ENCODE data around the gene ZNF529. TPM values are rescaled to one million over a fixed set of nuclear protein-coding genes. Genes with fewer than 3 reads are reported as not detected.
A peak's percentile ranks its signal among the peaks of the same experiment; 100 is the strongest.

The ZNF529 gene
- total and polyA plus RNA-seq, 2 of the 13 experiments (the other 11 are each of a cell fraction or from before 2014, with no cell fraction given) = 9.3 to 10.6 TPM

DNA sequence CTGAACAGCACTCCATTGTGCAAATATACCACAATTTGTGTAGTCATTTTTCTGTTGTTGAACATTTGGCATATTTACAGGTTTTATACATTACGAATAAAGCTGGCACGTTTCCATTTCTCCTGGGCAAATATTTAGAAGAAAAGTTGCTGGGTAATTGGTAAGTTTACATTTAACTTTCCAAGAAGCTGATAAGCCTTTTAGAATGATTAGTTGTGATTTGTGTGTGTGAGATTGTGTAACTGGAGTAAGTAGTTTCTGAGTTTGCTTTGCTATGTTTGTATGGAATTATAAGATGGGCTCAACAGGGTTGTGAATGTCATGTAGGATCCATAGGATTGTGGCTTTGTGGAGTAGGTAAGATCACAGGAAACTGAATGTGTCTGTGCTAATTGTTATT lies 1.6 kb upstream of the ZNF529 start:
- Histone ChIP-seq H3K27ac (ENCODE audit: extremely low read length, insufficient read depth, low read length) (no peak overlapping the region), H3K4me1 (ENCODE audit: insufficient read depth, low read length) (peaks cover 20% of the 10 kb centered on the region), H4K20me1 (ENCODE audit: insufficient read depth, low read length) (no peaks in the 10 kb centered on the region), H3K27me3 (ENCODE audit: control insufficient read depth in 1 of 2, insufficient read depth in 2 of 2, low read length in 2 of 2) (no peaks in the 10 kb centered on the region; a peak in 1 of 5 replicates), H3K79me2 (ENCODE audit: insufficient read depth, low read length) (peaks cover 23% of the 10 kb centered on the region), H2AFZ (ENCODE audit: low read length) (no peak overlapping the region), H3K9me3 (ENCODE audit: low read length) (no peaks in the 10 kb centered on the region), H3K36me3 (replicated peaks in 1 of 2; ENCODE audit: control insufficient read depth in 1 of 2, insufficient read depth in 2 of 2, low read length in 2 of 2) (peaks cover 3 to 12% of the 10 kb centered on the region in 2 experiments; a peak in 3 of 5 replicates), H3K4me3 (replicated peaks in 1 of 3; ENCODE audit: insufficient read depth in 1 of 3, low read depth in 2 of 3, low read length in 3 of 3) (peak overlapping the region; percentile 67 to 91 (median 77); a peak in 4 of 6 replicates), H3K4me2 (ENCODE audit: low read depth, low read length) (peak overlapping the region; percentile 72), H3K9ac (ENCODE audit: insufficient read depth, low read depth, low read length) (peak overlapping the region; percentile 81; the same call in 1 of the 2 replicates)
- TF ChIP-seq ZNF670 (CRISPR knock-in tag; IDR thresholded peaks at IDR 0.05; ENCODE audit: borderline replicate concordance) = no peak
- TF ChIP-seq ZNF780A (CRISPR knock-in tag; IDR thresholded peaks at IDR 0.05) = no peak
- in situ Hi-C loops (cut with HindIII; ENCODE audit: extremely low pct_ligation_motif_present, low pct_unique_long_range_greater_than_20kb) (no loop called here), intact Hi-C loops (cut with micrococcal nuclease; ENCODE audit: unreplicated experiment) (loop anchor here (5.0 kb wide), 2 partner anchors 113 to 263 kb away; partner anchors contain the start of genes ZNF567 and ZNF790)
- ChIA-PET POLR2A (interaction anchor here (2.0 kb wide), 1 partner anchor 46 kb away, joined by 41 read pairs; the partner anchor contains the start of gene ZNF260), CTCF (ENCODE audit: low intra/inter-chr PET ratio, low total read pairs) (no interaction called here)
- 77% methylated on average over 2 of the region's 2 CpGs for WGBS (ENCODE audit: low lambda C conversion rate)
- ATAC-seq (no peak), FAIRE-seq (no peak), DNase-seq (ENCODE audit: low spot score) (no peak)
- BruUV-seq (replicated peaks) = no TSS peak

DNA sequence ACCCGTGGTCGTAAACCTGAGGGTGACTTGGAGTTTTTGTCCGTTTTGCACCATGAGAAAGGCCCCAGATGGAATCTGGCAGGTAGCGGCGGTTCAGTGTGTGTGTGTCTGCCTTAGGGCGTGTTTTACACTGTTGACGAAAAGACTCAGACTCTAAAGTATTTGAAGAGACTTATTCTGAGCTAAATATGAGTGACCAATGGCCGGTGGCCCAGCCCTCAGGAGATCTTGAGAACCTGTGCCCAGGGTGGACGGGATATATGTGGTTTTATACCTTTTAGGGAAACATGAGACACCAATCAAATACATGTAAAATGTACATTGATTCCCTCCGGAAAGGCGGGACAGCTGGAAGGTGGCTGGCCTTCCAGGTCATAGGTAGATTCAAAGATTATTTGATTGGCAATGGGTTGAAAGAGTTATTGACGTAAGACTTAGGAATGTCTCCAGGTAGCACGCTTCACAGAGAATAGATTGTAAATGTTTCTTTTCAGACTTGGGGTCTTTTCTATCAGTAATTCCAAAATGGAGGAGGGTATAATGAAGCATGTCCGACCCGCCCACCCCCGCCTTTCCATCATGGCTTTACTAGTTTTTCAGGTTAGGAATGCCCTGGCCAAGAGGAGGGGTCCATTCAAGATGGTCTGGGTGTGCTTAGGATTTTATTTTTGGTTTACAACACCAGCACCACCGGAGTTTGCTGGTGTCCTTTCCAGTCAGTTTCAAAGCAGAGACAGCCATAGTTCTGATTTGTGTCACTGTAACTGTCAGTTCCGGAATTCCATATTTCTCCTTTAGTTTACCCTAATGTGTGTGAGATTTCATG lies 1.0 kb upstream of the ZNF529 start:
- H3K27ac ChIP-seq (ENCODE audit: extremely low read length, insufficient read depth, low read length) = peak overlapping the region; percentile 78
- ChIA-PET CTCF (ENCODE audit: low intra/inter-chr PET ratio, low total read pairs) (no interaction called here), POLR2A (interaction anchor here (0.9 to 2.0 kb wide), 4 partner anchors 20 to 277 kb away, joined by 3 to 41 read pairs (median 16); partner anchors contain the start of genes ZNF260, ZNF345 and ZNF382)
- peak overlapping the region; percentile 72 for H3K4me2 ChIP-seq (ENCODE audit: low read depth, low read length)
- H3K36me3 ChIP-seq (replicated peaks in 1 of 2; ENCODE audit: control insufficient read depth in 1 of 2, insufficient read depth in 2 of 2, low read length in 2 of 2) = peaks cover 5 to 13% of the 10 kb centered on the region in 2 experiments; a peak in 3 of 5 replicates
- H4K20me1 ChIP-seq (ENCODE audit: insufficient read depth, low read length) = no peaks in the 10 kb centered on the region
- ATAC-seq (peak; percentile 49), FAIRE-seq (no peak), DNase-seq (ENCODE audit: low spot score) (peak; percentile 13)
- BruUV-seq (replicated peaks) = TSS peak; percentile 63
- H3K9ac ChIP-seq (ENCODE audit: insufficient read depth, low read depth, low read length) = peak overlapping the region; percentile 81
- no peak overlapping the region for H2AFZ ChIP-seq (ENCODE audit: low read length)
- in situ Hi-C loops (cut with HindIII; ENCODE audit: extremely low pct_ligation_motif_present, low pct_unique_long_range_greater_than_20kb) (no loop called here), intact Hi-C loops (cut with micrococcal nuclease; ENCODE audit: unreplicated experiment) (loop anchor here (1.0 to 5.0 kb wide), 5 partner anchors 31 to 263 kb away; partner anchors contain the start of genes ZNF260, ZNF382, ZNF567 and ZNF790)
- WGBS (ENCODE audit: low lambda C conversion rate) = 15% methylated on average over 18 of the region's 18 CpGs
- H3K4me3 ChIP-seq (replicated peaks in 1 of 3; ENCODE audit: insufficient read depth in 1 of 3, low read depth in 2 of 3, low read length in 3 of 3) = peak overlapping the region; percentile 67 to 91 (median 77)
- H3K27me3 ChIP-seq (ENCODE audit: control insufficient read depth in 1 of 2, insufficient read depth in 2 of 2, low read length in 2 of 2) = no peaks in the 10 kb centered on the region; a peak in 1 of 5 replicates
- peaks cover 23% of the 10 kb centered on the region for H3K79me2 ChIP-seq (ENCODE audit: insufficient read depth, low read length)
- H3K9me3 ChIP-seq (ENCODE audit: low read length) = no peaks in the 10 kb centered on the region
- H3K4me1 ChIP-seq (ENCODE audit: insufficient read depth, low read length) = peaks cover 20% of the 10 kb centered on the region
- TF ChIP-seq, protein P1, sequence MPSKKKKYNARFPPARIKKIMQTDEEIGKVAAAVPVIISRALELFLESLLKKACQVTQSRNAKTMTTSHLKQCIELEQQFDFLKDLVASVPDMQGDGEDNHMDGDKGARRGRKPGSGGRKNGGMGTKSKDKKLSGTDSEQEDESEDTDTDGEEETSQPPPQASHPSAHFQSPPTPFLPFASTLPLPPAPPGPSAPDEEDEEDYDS (CRISPR knock-in tag; IDR thresholded peaks at IDR 0.05) = 0 out of 2 replicates have a peak, but pooled peaks have one; percentile 21
- TF ChIP-seq RFXAP (CRISPR knock-in tag; IDR thresholded peaks at IDR 0.05; ENCODE audit: borderline replicate concordance) = 0 out of 2 replicates have a peak, but pooled peaks have one; percentile 4
- TF ChIP-seq ZNF615 (CRISPR knock-in tag; IDR thresholded peaks at IDR 0.05; ENCODE audit: borderline replicate concordance) = 0 out of 2 replicates have a peak, but pooled peaks have one; percentile 54
- TF ChIP-seq, protein P2, sequence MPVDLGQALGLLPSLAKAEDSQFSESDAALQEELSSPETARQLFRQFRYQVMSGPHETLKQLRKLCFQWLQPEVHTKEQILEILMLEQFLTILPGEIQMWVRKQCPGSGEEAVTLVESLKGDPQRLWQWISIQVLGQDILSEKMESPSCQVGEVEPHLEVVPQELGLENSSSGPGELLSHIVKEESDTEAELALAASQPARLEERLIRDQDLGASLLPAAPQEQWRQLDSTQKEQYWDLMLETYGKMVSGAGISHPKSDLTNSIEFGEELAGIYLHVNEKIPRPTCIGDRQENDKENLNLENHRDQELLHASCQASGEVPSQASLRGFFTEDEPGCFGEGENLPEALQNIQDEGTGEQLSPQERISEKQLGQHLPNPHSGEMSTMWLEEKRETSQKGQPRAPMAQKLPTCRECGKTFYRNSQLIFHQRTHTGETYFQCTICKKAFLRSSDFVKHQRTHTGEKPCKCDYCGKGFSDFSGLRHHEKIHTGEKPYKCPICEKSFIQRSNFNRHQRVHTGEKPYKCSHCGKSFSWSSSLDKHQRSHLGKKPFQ (CRISPR knock-in tag; IDR thresholded peaks at IDR 0.05; ENCODE audit: insufficient replicate concordance) = no peak
- TF ChIP-seq, protein P3, sequence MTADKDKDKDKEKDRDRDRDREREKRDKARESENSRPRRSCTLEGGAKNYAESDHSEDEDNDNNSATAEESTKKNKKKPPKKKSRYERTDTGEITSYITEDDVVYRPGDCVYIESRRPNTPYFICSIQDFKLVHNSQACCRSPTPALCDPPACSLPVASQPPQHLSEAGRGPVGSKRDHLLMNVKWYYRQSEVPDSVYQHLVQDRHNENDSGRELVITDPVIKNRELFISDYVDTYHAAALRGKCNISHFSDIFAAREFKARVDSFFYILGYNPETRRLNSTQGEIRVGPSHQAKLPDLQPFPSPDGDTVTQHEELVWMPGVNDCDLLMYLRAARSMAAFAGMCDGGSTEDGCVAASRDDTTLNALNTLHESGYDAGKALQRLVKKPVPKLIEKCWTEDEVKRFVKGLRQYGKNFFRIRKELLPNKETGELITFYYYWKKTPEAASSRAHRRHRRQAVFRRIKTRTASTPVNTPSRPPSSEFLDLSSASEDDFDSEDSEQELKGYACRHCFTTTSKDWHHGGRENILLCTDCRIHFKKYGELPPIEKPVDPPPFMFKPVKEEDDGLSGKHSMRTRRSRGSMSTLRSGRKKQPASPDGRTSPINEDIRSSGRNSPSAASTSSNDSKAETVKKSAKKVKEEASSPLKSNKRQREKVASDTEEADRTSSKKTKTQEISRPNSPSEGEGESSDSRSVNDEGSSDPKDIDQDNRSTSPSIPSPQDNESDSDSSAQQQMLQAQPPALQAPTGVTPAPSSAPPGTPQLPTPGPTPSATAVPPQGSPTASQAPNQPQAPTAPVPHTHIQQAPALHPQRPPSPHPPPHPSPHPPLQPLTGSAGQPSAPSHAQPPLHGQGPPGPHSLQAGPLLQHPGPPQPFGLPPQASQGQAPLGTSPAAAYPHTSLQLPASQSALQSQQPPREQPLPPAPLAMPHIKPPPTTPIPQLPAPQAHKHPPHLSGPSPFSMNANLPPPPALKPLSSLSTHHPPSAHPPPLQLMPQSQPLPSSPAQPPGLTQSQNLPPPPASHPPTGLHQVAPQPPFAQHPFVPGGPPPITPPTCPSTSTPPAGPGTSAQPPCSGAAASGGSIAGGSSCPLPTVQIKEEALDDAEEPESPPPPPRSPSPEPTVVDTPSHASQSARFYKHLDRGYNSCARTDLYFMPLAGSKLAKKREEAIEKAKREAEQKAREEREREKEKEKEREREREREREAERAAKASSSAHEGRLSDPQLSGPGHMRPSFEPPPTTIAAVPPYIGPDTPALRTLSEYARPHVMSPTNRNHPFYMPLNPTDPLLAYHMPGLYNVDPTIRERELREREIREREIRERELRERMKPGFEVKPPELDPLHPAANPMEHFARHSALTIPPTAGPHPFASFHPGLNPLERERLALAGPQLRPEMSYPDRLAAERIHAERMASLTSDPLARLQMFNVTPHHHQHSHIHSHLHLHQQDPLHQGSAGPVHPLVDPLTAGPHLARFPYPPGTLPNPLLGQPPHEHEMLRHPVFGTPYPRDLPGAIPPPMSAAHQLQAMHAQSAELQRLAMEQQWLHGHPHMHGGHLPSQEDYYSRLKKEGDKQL (CRISPR knock-in tag; IDR thresholded peaks at IDR 0.05; ENCODE audit: low read depth) = no peak

All from HepG2 (cell line).